Muscle layer of colon (tissue), 2 donors: ENCODE data around the gene SSH3.

ENCODE experiments used
- H3K27ac ChIP-seq: one replicate; pipeline ENCODE4 v1.7.0; 2013; ENCODE audit warnings: low read depth, mild to moderate bottlenecking, low read length, moderate library complexity
- H3K27me3 ChIP-seq, 2 donors: one replicate each; pipeline ENCODE4 v1.7.0; 2013; ENCODE audit warnings: low read length in 2 of 2, mild to moderate bottlenecking in 2 of 2; ENCODE audit not compliant: insufficient read depth in 2 of 2, control insufficient read depth in 1 of 2
- H3K36me3 ChIP-seq: one replicate; pipeline ENCODE4 v1.7.0; 2013; ENCODE audit warnings: mild to moderate bottlenecking, low read length; ENCODE audit not compliant: insufficient read depth
- H3K4me1 ChIP-seq: one replicate; pipeline ENCODE4 v1.7.0; 2013; ENCODE audit warnings: mild to moderate bottlenecking, low read length; ENCODE audit not compliant: insufficient read depth
- H3K4me3 ChIP-seq, 2 donors: one replicate each; pipeline ENCODE4 v1.7.0; 2013; ENCODE audit warnings: low read length in 2 of 2, low read depth in 1 of 2, mild to moderate bottlenecking in 1 of 2, moderate library complexity in 1 of 2
- H3K9ac ChIP-seq: one replicate; pipeline ENCODE4 v1.7.0; 2013; ENCODE audit warnings: low read length
- H3K9me3 ChIP-seq: one replicate; pipeline ENCODE4 v1.7.0; 2013; ENCODE audit warnings: mild to moderate bottlenecking, low read length
- donor health status: abdominal sarcoma.
- donor health status: Adenocarcinoma of cecum.

SSH3 gene

GRCh38 chr11:67320691-67321090 lies 17.4 kb downstream of the SSH3 start:
- H3K27me3 ChIP-seq = no peaks in the 10 kb centered on the region
- peaks cover 11% of the 10 kb centered on the region for H3K4me1 ChIP-seq
- H3K4me3 ChIP-seq = no peak overlapping the region
- no peaks in the 10 kb centered on the region for H3K9me3 ChIP-seq
- no peak overlapping the region for H3K27ac ChIP-seq
- no peak overlapping the region for H3K9ac ChIP-seq
- H3K36me3 ChIP-seq = no peaks in the 10 kb centered on the region

DNA sequence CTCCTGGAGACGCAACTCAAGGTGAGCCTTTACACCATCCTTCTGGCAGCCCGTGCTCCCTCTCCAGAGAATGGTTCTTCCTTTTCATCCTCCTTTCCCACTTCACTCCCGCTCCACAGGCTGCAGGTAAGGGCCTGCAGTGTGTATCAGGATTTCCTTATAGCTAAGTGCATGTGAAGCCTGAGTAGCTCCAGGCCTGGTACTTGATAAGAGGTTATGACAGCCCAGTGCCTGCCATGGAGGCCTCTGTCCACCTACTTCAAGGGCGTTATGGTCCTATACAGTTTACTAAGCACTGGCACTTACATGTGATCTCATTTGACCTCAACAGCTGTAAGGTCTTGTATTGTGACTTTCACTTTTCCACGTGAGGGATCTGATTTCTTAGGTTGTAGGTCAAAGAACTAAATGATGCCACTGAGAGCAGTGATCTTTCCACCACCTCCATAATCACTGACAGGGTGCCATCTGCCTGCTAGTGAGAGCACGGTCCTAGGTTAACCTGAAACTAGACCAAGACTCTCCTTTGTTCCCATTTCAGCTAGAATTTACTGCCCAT lies 18.1 kb downstream of the SSH3 start:
- H3K9ac ChIP-seq = no peak overlapping the region
- H3K4me3 ChIP-seq = no peak overlapping the region
- H3K27me3 ChIP-seq = no peaks in the 10 kb centered on the region
- H3K27ac ChIP-seq = no peak overlapping the region
- no peaks in the 10 kb centered on the region for H3K9me3 ChIP-seq
- H3K4me1 ChIP-seq = peaks cover 11% of the 10 kb centered on the region
- H3K36me3 ChIP-seq = no peaks in the 10 kb centered on the region

DNA sequence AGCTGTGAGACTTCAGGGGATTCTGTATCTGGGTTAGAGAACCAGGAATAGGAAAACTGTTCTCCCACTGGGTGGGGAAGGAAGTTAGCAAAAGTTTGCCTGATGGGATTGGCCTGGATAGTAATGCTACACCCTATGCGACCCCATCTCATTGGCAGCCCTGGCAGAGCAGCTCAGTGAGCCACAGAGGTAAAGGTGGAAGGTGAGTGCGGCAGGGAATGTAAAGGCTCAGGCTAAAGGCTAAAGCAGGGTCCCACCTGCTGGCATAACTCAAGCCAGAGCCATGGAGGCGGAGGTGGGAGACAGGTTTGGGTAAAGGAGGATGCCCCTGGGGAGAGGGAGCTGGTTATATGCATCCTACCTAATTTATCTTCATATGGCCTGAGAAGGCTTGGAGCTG lies 18.7 kb downstream of the SSH3 start:
- Histone ChIP-seq H3K27me3 (no peaks in the 10 kb centered on the region), H3K4me1 (peaks cover 11% of the 10 kb centered on the region), H3K36me3 (no peaks in the 10 kb centered on the region), H3K9me3 (no peaks in the 10 kb centered on the region), H3K9ac (no peak overlapping the region), H3K4me3 (no peak overlapping the region), H3K27ac (no peak overlapping the region)

GRCh38 chr11:67323526-67323925 lies 20.2 kb downstream of the SSH3 start:
- Histone ChIP-seq H3K4me3 (no peak overlapping the region), H3K4me1 (peaks cover 7% of the 10 kb centered on the region), H3K36me3 (no peaks in the 10 kb centered on the region), H3K9me3 (no peaks in the 10 kb centered on the region), H3K27me3 (no peaks in the 10 kb centered on the region), H3K9ac (no peak overlapping the region), H3K27ac (no peak overlapping the region)

DNA sequence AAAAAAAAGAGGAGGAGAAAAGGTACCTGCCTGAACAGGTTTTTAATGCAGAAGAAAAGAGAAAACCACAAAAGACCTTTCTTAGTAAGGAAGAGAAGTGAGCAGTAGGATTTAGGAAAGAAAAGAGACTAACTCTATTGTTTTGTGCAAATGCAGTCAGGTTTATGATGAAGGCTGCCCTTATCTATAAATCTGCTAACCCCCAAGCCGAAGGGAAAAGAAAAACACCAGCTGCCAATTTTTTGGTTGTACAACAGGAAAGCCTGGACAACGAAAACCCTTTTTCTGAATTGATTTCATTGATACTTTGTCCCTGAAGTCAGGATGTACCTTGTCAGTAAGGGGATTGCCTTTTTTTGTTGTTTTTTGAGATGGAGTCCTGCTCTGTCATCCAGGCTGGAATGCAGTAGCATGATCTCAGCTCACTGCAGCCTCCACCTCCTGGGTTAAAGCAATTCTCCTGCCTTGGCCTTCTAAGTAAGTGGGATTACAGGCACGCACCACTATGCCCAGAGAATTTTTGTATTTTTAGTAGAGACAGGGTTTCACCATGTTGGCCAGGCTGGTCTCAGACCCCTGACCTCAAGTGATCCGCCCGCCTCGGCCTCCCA lies 28.9 kb downstream of the SSH3 start:
- Histone ChIP-seq H3K4me1 (no peaks in the 10 kb centered on the region), H3K36me3 (peaks cover 8% of the 10 kb centered on the region), H3K9ac (no peak overlapping the region), H3K9me3 (no peaks in the 10 kb centered on the region), H3K27ac (no peak overlapping the region), H3K27me3 (no peaks in the 10 kb centered on the region), H3K4me3 (no peak overlapping the region)

GRCh38 chr11:67337257-67337656 lies 33.9 kb downstream of the SSH3 start:
- no peak overlapping the region for H3K4me3 ChIP-seq
- H3K27me3 ChIP-seq = no peaks in the 10 kb centered on the region
- no peaks in the 10 kb centered on the region for H3K9me3 ChIP-seq
- H3K27ac ChIP-seq = no peak overlapping the region
- H3K9ac ChIP-seq = no peak overlapping the region
- no peaks in the 10 kb centered on the region for H3K4me1 ChIP-seq
- H3K36me3 ChIP-seq = peaks cover 8% of the 10 kb centered on the region

DNA sequence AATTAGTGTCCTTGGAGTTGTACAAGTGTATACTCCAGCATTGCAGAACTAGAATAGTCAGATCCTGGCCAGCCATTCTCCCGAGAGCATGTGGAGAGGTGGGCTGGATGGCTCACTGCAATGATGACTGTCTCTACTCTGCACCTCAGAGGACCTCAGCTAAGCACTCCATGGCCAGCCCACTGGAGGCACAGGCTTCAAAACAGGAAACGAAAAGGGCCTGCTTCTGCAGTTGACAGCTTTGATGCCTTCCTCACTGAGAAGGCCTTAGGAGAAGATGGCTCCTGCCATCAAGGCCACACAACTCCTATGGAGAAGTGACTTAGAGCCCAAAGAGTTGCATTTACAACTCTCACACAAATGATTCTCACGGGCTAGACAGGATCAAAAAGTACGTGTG lies 40.9 kb downstream of the SSH3 start:
- no peak overlapping the region for H3K9ac ChIP-seq
- no peaks in the 10 kb centered on the region for H3K36me3 ChIP-seq
- H3K4me3 ChIP-seq = no peak overlapping the region
- no peak overlapping the region for H3K27ac ChIP-seq
- no peaks in the 10 kb centered on the region for H3K4me1 ChIP-seq
- no peaks in the 10 kb centered on the region for H3K9me3 ChIP-seq
- H3K27me3 ChIP-seq = no peaks in the 10 kb centered on the region

DNA sequence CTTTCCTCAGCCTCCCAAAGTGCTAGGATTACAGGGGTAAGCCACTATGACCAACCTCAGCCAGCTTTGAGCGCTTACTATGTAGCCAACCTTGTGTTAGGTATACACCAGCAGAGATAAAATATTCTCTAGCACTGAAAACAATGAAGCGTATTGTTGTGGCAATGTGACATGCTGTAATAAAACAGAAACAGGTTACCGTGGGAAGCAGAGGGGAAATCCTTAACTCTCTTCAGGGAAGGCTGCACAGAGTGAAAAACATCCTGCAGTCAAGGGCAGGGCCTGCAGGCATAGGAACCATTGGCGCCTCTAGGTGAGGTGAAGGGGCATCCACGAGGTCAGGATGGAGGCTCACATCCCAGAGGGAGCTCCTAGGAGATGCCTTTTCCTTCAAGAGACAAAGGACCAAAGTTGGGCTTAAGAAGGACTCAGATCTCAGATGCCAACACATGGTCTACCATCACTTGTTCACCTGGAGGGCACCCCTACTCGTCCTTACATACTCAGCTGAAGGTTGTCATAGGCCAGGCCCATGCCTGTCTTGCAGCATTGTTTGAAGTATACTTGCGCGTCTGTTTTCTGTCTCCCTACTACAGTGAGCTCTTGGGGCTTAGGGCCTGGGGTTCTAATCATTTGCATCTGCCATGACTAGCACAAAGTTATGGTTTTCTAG lies 42.1 kb downstream of the SSH3 start:
- Histone ChIP-seq H3K27ac (no peak overlapping the region), H3K4me1 (no peaks in the 10 kb centered on the region), H3K4me3 (no peak overlapping the region)

GRCh38 chr11:67345920-67346819 lies 42.8 kb downstream of the SSH3 start:
- Histone ChIP-seq H3K9ac (no peak overlapping the region), H3K4me1 (no peaks in the 10 kb centered on the region), H3K27me3 (no peaks in the 10 kb centered on the region), H3K27ac (no peak overlapping the region), H3K36me3 (no peaks in the 10 kb centered on the region), H3K9me3 (no peaks in the 10 kb centered on the region), H3K4me3 (no peak overlapping the region)

More for the DNA sequence above, 42.1 kb downstream of the SSH3 start:
- H3K27me3 ChIP-seq = no peaks in the 10 kb centered on the region
- no peak overlapping the region for H3K9ac ChIP-seq
- H3K36me3 ChIP-seq = no peaks in the 10 kb centered on the region
- no peaks in the 10 kb centered on the region for H3K9me3 ChIP-seq

- Histone ChIP-seq H3K9ac (no peak overlapping the region), H3K27me3 (no peaks in the 10 kb centered on the region), H3K9me3 (no peaks in the 10 kb centered on the region), H3K4me1 (peaks cover 14% of the 10 kb centered on the region), H3K27ac (no peak overlapping the region), H3K4me3 (no peak overlapping the region), H3K36me3 (no peaks in the 10 kb centered on the region)
Observed at GRCh38 chr11:67347964-67348749, 44.8 kb downstream of the SSH3 start.

GRCh38 chr11:67349036-67349435 lies 45.7 kb downstream of the SSH3 start:
- Histone ChIP-seq H3K4me3 (no peak overlapping the region), H3K4me1 (peaks cover 18% of the 10 kb centered on the region), H3K36me3 (no peaks in the 10 kb centered on the region), H3K27me3 (no peaks in the 10 kb centered on the region), H3K27ac (no peak overlapping the region), H3K9ac (no peak overlapping the region), H3K9me3 (no peaks in the 10 kb centered on the region)
